HUES64 (cell line): Measurements from ENCODE around the gene NEURL1.
"Not testable (repeated sequence)": the region's sequence is repeated elsewhere in the genome, so short reads cannot be mapped to it uniquely, and the experiment has no call there.

Source experiments
- H3K27ac ChIP-seq: 2 replicates; pipeline ENCODE4 v1.7.0; 2013; ENCODE audit warnings: low read depth, low read length, inconsistent platforms
- H3K27me3 ChIP-seq: 2 replicates; pipeline ENCODE4 v1.6.1; 2013; ENCODE audit warnings: mild to moderate bottlenecking, low read length; ENCODE audit not compliant: insufficient read depth
- H3K36me3 ChIP-seq: 2 replicates; pipeline ENCODE4 v1.6.1; 2013; ENCODE audit warnings: mild to moderate bottlenecking, low read length; ENCODE audit not compliant: insufficient read depth
- H3K4me1 ChIP-seq: 2 replicates; pipeline ENCODE4 v1.6.1; 2013; ENCODE audit warnings: mild to moderate bottlenecking, low read length, moderate library complexity; ENCODE audit not compliant: insufficient read depth
- H3K4me3 ChIP-seq: 2 replicates; pipeline ENCODE4 v1.5.1; 2013; ENCODE audit warnings: mild to moderate bottlenecking, low read length, moderate library complexity
- H3K9ac ChIP-seq: 2 replicates; pipeline ENCODE4 v1.6.1; 2013; ENCODE audit warnings: mild to moderate bottlenecking, low read depth, low read length
- H3K9me3 ChIP-seq: 2 replicates; pipeline ENCODE4 v1.6.1; 2013; ENCODE audit warnings: low read depth, low read length; ENCODE audit not compliant: insufficient read depth
- WGBS: fragments of 150-250, 120-280 bp; methylation state at CpG from one replicate; pipeline ENCODE4 v1.1.7; 2013; ENCODE audit warnings: missing lambda C conversion rate; 5-methylcytosine and 5-hydroxymethylcytosine counted together

The NEURL1 gene

DNA sequence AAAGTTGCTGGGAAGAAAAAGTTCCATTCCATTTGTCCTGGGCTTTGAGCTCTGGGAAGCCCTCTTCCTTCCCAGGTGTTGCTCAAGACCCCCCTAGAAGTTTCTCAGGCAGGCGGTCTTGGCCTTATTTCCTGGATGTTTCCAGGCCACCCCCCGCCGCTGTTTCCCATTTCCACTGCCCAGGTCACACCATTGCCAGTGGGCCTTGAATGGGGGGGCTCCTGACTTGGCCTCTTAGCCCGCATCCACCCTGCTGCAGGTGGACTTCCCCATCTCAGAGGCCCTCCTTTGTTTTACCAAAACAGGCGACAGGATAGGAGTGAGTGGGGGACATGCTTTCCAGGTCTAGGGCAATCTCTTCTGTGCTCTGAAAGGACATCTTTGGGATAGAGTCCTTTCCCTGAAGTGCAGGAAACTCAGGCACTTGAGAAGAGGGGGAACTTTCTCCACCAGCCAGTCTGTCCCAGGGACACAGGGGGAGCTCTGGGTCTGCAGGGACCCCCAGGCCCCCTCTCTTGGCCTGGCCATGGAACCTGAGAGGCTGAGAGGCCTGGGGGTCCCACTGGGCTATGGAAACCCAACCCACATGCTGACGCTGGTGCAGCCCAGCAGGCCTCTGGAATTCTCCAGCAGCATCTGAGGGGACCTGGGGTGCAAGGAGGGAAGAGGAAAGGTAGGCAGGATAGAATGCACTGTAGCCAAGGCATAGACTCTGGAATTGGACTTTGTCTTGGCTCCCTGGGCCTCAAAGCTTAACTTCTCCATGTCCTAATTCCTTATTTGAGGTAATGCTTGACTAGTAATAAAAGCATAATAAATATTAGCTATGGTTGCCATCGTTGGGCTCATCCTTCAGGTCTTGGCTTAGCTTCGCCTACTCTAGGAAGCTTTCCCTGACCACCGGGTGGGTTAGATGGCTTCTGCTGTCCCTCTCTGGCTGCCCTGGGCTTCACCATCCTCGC is 17.6 kb downstream of the NEURL1 start:
- H3K9me3 ChIP-seq: no peaks in the 10 kb centered on the region
- no peaks in the 10 kb centered on the region for H3K27me3 ChIP-seq
- no peak overlapping the region for H3K27ac ChIP-seq
- no peaks in the 10 kb centered on the region for H3K36me3 ChIP-seq
- H3K4me1 ChIP-seq: no peaks in the 10 kb centered on the region
- H3K4me3 ChIP-seq: no peak overlapping the region
- H3K9ac ChIP-seq: no peak overlapping the region
- 93% methylated on average over 10 of the region's 10 CpGs for WGBS

DNA sequence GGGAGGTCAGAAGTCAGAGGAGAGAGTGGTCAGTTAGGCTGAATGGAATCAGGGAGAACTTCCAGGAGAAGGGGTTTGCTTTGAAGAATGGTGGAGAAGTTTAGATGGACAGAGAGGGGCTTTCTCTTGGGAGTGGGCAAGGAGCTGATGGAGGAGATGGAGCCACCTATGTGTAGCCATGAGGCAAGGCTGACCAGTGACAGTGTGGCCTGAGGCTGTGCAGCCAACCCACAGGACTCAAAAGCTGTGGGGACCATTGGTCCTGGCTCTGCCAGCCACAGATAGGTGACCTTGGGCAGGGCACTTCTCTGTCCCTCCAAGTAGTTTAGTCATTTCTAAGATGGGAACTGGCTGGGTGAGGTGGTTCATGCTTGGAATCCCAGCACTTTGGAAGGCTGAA is 18.7 kb downstream of the NEURL1 start:
- H3K27me3 ChIP-seq: no peaks in the 10 kb centered on the region
- H3K27ac ChIP-seq: no peak overlapping the region
- H3K9ac ChIP-seq: no peak overlapping the region
- no peaks in the 10 kb centered on the region for H3K4me1 ChIP-seq
- H3K4me3 ChIP-seq: no peak overlapping the region
- H3K36me3 ChIP-seq: no peaks in the 10 kb centered on the region
- no peaks in the 10 kb centered on the region for H3K9me3 ChIP-seq

DNA sequence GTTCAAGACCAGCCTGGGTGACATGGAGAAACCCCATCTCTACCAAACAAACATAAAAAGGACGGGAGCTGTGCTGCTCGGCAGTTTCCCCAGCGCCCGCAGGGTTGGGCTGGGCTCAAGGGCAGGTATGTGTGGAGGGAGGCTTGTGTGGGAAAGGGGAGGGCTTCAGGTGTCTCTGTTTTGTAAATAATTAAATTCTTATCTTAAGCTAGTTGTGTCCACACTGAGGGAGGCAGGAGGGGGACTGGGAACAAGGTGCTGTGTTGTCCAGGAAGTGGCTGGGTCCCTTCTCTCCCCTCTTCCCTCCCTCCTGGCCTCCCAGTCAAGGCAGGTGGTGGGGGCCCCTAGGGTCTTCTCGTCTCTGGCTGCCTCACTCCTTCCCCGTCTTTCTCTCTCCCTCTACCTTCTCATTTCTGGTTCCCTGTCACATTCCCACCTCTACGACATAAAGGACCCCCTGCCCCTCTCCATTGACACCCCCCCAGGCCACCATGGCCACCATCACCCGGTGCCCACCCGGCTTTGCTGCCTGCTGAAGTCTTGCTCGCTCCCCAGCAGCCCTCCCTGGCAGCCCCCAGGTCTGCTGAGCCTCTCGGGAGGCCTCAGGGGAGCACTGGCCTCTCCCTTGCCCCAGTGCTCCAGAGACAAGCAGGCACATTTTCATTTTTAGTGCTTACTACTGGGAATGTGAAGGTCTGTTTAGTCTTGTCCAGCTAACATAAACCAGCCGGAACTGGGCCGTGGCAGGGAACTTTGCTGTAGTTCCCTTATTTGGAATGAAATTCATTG is 19.3 kb downstream of the NEURL1 start:
- WGBS: 82% methylated on average over 13 of the region's 13 CpGs

GRCh38 chr10:103513380-103514060 is 20.0 kb downstream of the NEURL1 start:
- no peak overlapping the region for H3K9ac ChIP-seq
- no peaks in the 10 kb centered on the region for H3K9me3 ChIP-seq
- no peaks in the 10 kb centered on the region for H3K27me3 ChIP-seq
- no peaks in the 10 kb centered on the region for H3K4me1 ChIP-seq
- 94% methylated on average over 8 of the region's 8 CpGs for WGBS
- H3K36me3 ChIP-seq: no peaks in the 10 kb centered on the region
- no peak overlapping the region for H3K27ac ChIP-seq
- no peak overlapping the region for H3K4me3 ChIP-seq

More for the DNA sequence above, 19.3 kb downstream of the NEURL1 start:
- H3K27ac ChIP-seq: no peak overlapping the region
- H3K4me1 ChIP-seq: no peaks in the 10 kb centered on the region
- no peaks in the 10 kb centered on the region for H3K36me3 ChIP-seq
- H3K4me3 ChIP-seq: no peak overlapping the region
- H3K9ac ChIP-seq: no peak overlapping the region
- H3K9me3 ChIP-seq: no peaks in the 10 kb centered on the region
- no peaks in the 10 kb centered on the region for H3K27me3 ChIP-seq

DNA sequence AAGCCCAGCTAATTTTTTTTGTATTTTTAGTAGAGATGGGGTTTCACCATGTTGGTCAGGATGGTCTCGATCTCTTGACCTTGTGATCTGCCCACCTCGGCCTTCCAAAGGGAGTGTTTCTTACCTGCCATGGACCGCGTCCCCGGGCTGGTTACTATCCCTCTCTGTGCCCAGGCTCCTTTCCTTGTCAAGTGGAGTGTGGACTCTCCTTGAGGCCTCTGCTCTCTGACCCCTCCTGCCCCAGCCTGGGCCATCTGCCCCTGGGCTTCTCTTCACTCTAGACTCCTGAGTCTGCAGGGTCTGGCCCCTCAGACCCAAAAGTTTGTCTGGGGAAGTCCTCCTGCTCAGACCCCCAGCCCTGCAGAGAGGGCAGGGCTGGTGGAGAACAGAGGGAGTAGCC is 20.7 kb downstream of the NEURL1 start:
- 93% methylated on average over 5 of the region's 5 CpGs for WGBS

DNA sequence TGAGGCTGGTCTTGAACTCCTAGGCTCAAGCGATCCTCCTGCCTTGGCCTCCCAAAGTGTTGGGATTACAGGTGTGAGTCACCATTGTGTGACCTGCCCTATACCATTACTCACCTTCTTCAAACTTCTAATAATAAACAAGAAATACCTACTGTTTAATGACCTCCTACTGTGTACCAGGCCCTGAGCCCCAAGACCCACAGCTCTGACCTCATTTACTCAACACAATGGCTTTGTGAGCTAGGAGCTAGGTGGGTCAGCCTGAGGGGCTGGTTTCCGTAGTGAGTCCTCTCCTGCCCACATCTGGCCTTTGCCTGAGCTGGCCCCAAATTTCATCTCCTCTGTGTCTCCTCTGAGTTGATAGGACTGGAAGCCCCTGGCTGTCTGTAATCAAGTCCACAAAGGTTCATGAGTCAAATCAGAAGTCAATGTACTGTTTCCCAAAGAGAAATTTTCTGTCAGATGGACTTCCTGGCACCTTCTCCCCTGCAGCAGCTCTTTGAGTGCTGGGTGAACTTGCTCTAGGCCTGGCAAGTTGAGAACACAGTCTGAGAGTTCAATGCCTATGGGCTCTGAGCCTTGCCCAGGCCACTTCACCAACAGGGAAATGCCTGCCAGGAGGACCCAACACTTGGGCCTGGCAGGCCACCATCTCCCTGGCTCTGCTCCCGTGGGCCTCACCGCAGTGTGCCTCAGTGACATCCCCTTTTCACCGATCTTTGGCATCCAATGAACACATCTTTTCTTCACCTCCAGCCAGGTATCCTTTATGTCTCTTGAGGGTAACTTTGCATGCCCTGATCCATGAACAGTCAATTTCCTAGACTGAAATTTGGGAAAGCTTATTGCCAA is 24.0 kb downstream of the NEURL1 start:
- H3K27ac ChIP-seq: no peak overlapping the region
- no peak overlapping the region for H3K9ac ChIP-seq
- no peaks in the 10 kb centered on the region for H3K36me3 ChIP-seq
- H3K27me3 ChIP-seq: no peaks in the 10 kb centered on the region
- H3K4me3 ChIP-seq: no peak overlapping the region
- H3K4me1 ChIP-seq: no peaks in the 10 kb centered on the region
- WGBS: 96% methylated on average over 5 of the region's 5 CpGs
- H3K9me3 ChIP-seq: no peaks in the 10 kb centered on the region

More for the DNA sequence above, 20.7 kb downstream of the NEURL1 start:
- no peak overlapping the region for H3K9ac ChIP-seq
- no peaks in the 10 kb centered on the region for H3K9me3 ChIP-seq
- H3K27ac ChIP-seq: no peak overlapping the region
- no peaks in the 10 kb centered on the region for H3K36me3 ChIP-seq
- no peak overlapping the region for H3K4me3 ChIP-seq
- no peaks in the 10 kb centered on the region for H3K27me3 ChIP-seq
- H3K4me1 ChIP-seq: no peaks in the 10 kb centered on the region

DNA sequence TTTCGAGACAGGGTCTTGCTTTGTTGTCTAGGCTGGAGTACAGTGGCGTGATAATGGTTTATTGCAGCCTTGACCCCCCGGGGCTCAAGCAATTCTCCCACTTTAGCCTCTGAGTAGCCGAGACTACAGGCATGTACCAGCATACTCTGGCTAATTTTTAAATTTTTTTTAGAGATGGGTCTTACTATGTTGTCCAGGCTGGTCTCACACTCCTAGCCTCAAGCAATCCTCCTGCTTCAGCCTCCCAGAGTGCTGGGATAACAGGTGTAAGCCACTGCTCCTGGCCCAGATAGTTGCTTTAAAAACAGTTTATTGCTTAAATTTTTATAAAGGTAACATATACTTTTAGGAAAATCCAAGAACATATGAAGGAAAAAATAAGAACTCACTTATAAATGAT is 26.3 kb downstream of the NEURL1 start:
- Histone ChIP-seq H3K27me3 (no peaks in the 10 kb centered on the region), H3K9me3 (no peaks in the 10 kb centered on the region), H3K36me3 (no peaks in the 10 kb centered on the region), H3K27ac (no peak overlapping the region), H3K9ac (no peak overlapping the region), H3K4me1 (no peaks in the 10 kb centered on the region), H3K4me3 (no peak overlapping the region)
- WGBS: 86% methylated on average over 4 of the region's 4 CpGs

GRCh38 chr10:103522006-103522405 is 28.5 kb downstream of the NEURL1 start:
- H3K27ac ChIP-seq, H3K4me3 ChIP-seq, H3K9ac ChIP-seq, H3K9me3 ChIP-seq, H3K27me3 ChIP-seq, H3K4me1 ChIP-seq, H3K36me3 ChIP-seq: not testable (repeated sequence)
- 91% methylated on average over 7 of the region's 7 CpGs for WGBS

GRCh38 chr10:103523683-103524082 is 30.2 kb downstream of the NEURL1 start:
- Histone ChIP-seq H3K27ac (no peak overlapping the region), H3K36me3 (no peaks in the 10 kb centered on the region), H3K9ac (no peak overlapping the region), H3K27me3 (no peaks in the 10 kb centered on the region), H3K4me3 (no peak overlapping the region), H3K9me3 (peaks cover 4% of the 10 kb centered on the region; the same call in 1 of the 2 replicates), H3K4me1 (no peaks in the 10 kb centered on the region; the same call in 1 of the 2 replicates)
- WGBS: 100% methylated on average over 4 of the region's 4 CpGs

- H3K36me3 ChIP-seq: no peaks in the 10 kb centered on the region
- H3K27me3 ChIP-seq: no peaks in the 10 kb centered on the region
- no peaks in the 10 kb centered on the region; the same call in 1 of the 2 replicates for H3K4me1 ChIP-seq
- no peak overlapping the region for H3K4me3 ChIP-seq
- peaks cover 20% of the 10 kb centered on the region for H3K9me3 ChIP-seq
- H3K9ac ChIP-seq: no peak overlapping the region
- no peak overlapping the region for H3K27ac ChIP-seq
These were observed 32.4 kb downstream of the NEURL1 start for GRCh38 chr10:103525901-103526300.
